HCT116 (cell line): ENCODE measurements around the gene MAPK6. TPM values are rescaled to one million over a fixed set of nuclear protein-coding genes. Genes with fewer than 3 reads are reported as not detected.

Experiments
- ATAC-seq: fragments of 200-7000 bp; cut with Tn5 transposase; 2 replicates; pipeline ENCODE4 v1.9.1; 2020; ENCODE audit warnings: mild to moderate bottlenecking, moderate library complexity
- BruUV-seq: library from RNA; stranded (reverse); fragments of 400-500 nt; replicated peaks from 2 replicates; lab custom pipeline; 2021; lab: Mats Ljungman, UMichigan
- CTCF ChIA-PET: fragments of 300-600 bp; sonication (Branson Sonifier 250); formaldehyde crosslinking; loops from one replicate; lab custom pipeline; 2021; ENCODE audit warnings: antibody characterized with exemption; lab: Charles Lee
- POLR2A ChIA-PET: fragments of 300-600, 350-600 bp; sonication (Branson Sonifier 250); formaldehyde crosslinking; loops from one replicate; lab custom pipeline; 2021; ENCODE audit warnings: antibody characterized with exemption; lab: Charles Lee
- RAD21 ChIA-PET, 2 experiments: fragments of 300-600 bp; sonication (Branson Sonifier 250); formaldehyde crosslinking; loops; one replicate each; lab custom pipeline; 2023; ENCODE audit warnings: low total read pairs in 2 of 2; ENCODE audit not compliant: uncharacterized antibody in 2 of 2, unreplicated experiment in 2 of 2, low non-redundant PET in 1 of 2; lab: Charles Lee
- DNase-seq: peaks from one replicate; pipeline ENCODE4 v3.0.0-alpha.2; 2010; ENCODE audit warnings: low read depth, low spot score
- H2AFZ ChIP-seq: fragments of 200-600 bp; shearing (Covaris generic), sonication (generic); 2 replicates; pipeline ENCODE4 v1.6.1; 2017; ENCODE audit warnings: low read depth, mixed run types, mixed read lengths, antibody characterized with exemption, low read length; ENCODE audit not compliant: poor library complexity, severe bottlenecking
- H3K27ac ChIP-seq: 2 replicates; pipeline ENCODE4 v1.5.1; 2012; ENCODE audit warnings: low read depth, low read length
- H3K27me3 ChIP-seq: fragments of 200-600 bp; sonication (generic); 2 replicates; pipeline ENCODE4 v1.6.1; 2016; ENCODE audit warnings: mixed run types, low read length, mixed read lengths; ENCODE audit not compliant: insufficient read depth
- H3K36me3 ChIP-seq, 2 experiments: fragments of 200-500 bp in 1 of 2; fragments of 200-600 bp in 1 of 2; sonication (Bioruptor generic) in 1 of 2; sonication (generic) in 1 of 2; 2 replicates each; pipeline versions ENCODE4 v1.5.1 to v1.6.1; 2014 to 2016; ENCODE audit warnings: low read length in 2 of 2, inconsistent platforms in 1 of 2, mixed read lengths in 1 of 2, mixed run types in 1 of 2; ENCODE audit not compliant: insufficient read depth in 2 of 2, control insufficient read depth in 1 of 2
- H3K4me1 ChIP-seq, 2 experiments: fragments of 200-600 bp in 1 of 2; sonication (generic) in 1 of 2; 2 replicates each; pipeline versions ENCODE4 v1.5.1 to v1.6.1; 2012 to 2017; ENCODE audit warnings: low read length in 2 of 2, inconsistent platforms in 1 of 2, mild to moderate bottlenecking in 1 of 2, mixed read lengths in 1 of 2, mixed run types in 1 of 2, moderate library complexity in 1 of 2; ENCODE audit not compliant: insufficient read depth in 2 of 2, control insufficient read depth in 1 of 2
- H3K4me2 ChIP-seq: fragments of 200-600 bp; sonication (generic); 2 replicates; pipeline ENCODE4 v1.6.1; 2017; ENCODE audit warnings: mixed run types, low read length, mixed read lengths
- H3K4me3 ChIP-seq, 2 experiments: fragments of 200-600 bp in 1 of 2; sonication (generic) in 1 of 2; replicated peaks in 1 of 2; 2 replicates each; pipeline ENCODE4 v1.5.1; 2011 to 2016; ENCODE audit warnings: low read length in 2 of 2, control low read depth in 1 of 2, low read depth in 1 of 2, mild to moderate bottlenecking in 1 of 2, mixed read lengths in 1 of 2, mixed run types in 1 of 2
- H3K79me2 ChIP-seq: fragments of 200-600 bp; sonication (generic); 2 replicates; pipeline ENCODE4 v1.6.1; 2017; ENCODE audit warnings: mild to moderate bottlenecking, mixed run types, low read length, moderate library complexity, mixed read lengths; ENCODE audit not compliant: insufficient read depth
- H3K9ac ChIP-seq: fragments of 200-600 bp; sonication (generic); 2 replicates; pipeline ENCODE4 v1.6.1; 2016; ENCODE audit warnings: low read length, mixed read lengths
- H3K9me2 ChIP-seq: fragments of 200-600 bp; sonication (generic), shearing (Covaris generic); 2 replicates; pipeline ENCODE4 v1.6.1; 2017; ENCODE audit warnings: mixed run types, mild to moderate bottlenecking, moderate library complexity; ENCODE audit not compliant: insufficient read depth
- H3K9me3 ChIP-seq, 2 experiments: fragments of 200-500 bp in 1 of 2; fragments of 200-600 bp in 1 of 2; sonication (Bioruptor generic) in 1 of 2; sonication (generic) in 1 of 2; 2 replicates each; pipeline ENCODE4 v1.6.1; 2014 to 2017; ENCODE audit warnings: low read length in 2 of 2, mixed read lengths in 2 of 2, inconsistent platforms in 1 of 2, low read depth in 1 of 2, mild to moderate bottlenecking in 1 of 2, mixed run types in 1 of 2, moderate library complexity in 1 of 2; ENCODE audit not compliant: control insufficient read depth in 1 of 2, insufficient read depth in 1 of 2
- H4K20me1 ChIP-seq: fragments of 200-600 bp; sonication (generic), shearing (Covaris generic); 2 replicates; pipeline ENCODE4 v1.6.1; 2017; ENCODE audit warnings: mixed run types, mild to moderate bottlenecking, moderate library complexity; ENCODE audit not compliant: insufficient read depth
- ATF3 ChIP-seq: IDR thresholded peaks from 2 replicates; pipeline ENCODE4 v1.6.1; 2012
- CBX3 ChIP-seq: IDR thresholded peaks from 2 replicates; pipeline ENCODE4 v1.6.1; 2012; ENCODE audit warnings: low read depth
- CEBPB ChIP-seq: IDR thresholded peaks from 2 replicates; pipeline ENCODE4 v1.6.1; 2012; ENCODE audit warnings: low read depth
- CTCF ChIP-seq, 3 experiments: fragments of 200-600 bp in 1 of 3; sonication (generic) in 1 of 3; IDR thresholded peaks in 2 of 3; conservative IDR thresholded peaks in 1 of 3; 2 replicates each; pipeline ENCODE4 v1.5.1; 2012 to 2017; ENCODE audit warnings: low read depth in 2 of 3, low read length in 2 of 3, antibody characterized with exemption in 1 of 3, borderline replicate concordance in 1 of 3, control low read depth in 1 of 3, mild to moderate bottlenecking in 1 of 3, mixed read lengths in 1 of 3, mixed run types in 1 of 3, moderate library complexity in 1 of 3; ENCODE audit not compliant: insufficient read depth in 1 of 3
- EGR1 ChIP-seq: IDR thresholded peaks from 2 replicates; pipeline ENCODE4 v1.6.1; 2012; ENCODE audit warnings: low read depth
- ELF1 ChIP-seq: IDR thresholded peaks from 2 replicates; pipeline ENCODE4 v1.6.1; 2012; ENCODE audit warnings: low read depth, borderline replicate concordance
- EZH2phosphoT487 ChIP-seq: fragments of 200-600 bp; IDR thresholded peaks from 2 replicates; pipeline ENCODE4 v1.6.1; 2018; ENCODE audit warnings: antibody characterized with exemption, borderline replicate concordance
- FOSL1 ChIP-seq: IDR thresholded peaks from 2 replicates; pipeline ENCODE4 v1.6.1; 2012; ENCODE audit warnings: low read depth
- JUND ChIP-seq: IDR thresholded peaks from 2 replicates; pipeline ENCODE4 v1.6.1; 2012
- POLR2A ChIP-seq: IDR thresholded peaks from 2 replicates; pipeline ENCODE4 v1.7.0; 2011; ENCODE audit warnings: borderline replicate concordance; ENCODE audit not compliant: insufficient read depth, insufficient read length; ENCODE audit errors: extremely low read depth
- POLR2AphosphoS5 ChIP-seq: IDR thresholded peaks from 2 replicates; pipeline ENCODE4 v1.6.1; 2011; ENCODE audit warnings: mild to moderate bottlenecking, low read depth, low read length, moderate library complexity
- RAD21 ChIP-seq: IDR thresholded peaks from 2 replicates; pipeline ENCODE4 v1.6.1; 2012; ENCODE audit warnings: low read depth, mild to moderate bottlenecking
- REST ChIP-seq: IDR thresholded peaks from 2 replicates; pipeline ENCODE4 v1.6.1; 2012; ENCODE audit warnings: low read depth
- SRF ChIP-seq: IDR thresholded peaks from 2 replicates; pipeline ENCODE4 v1.6.1; 2012; ENCODE audit warnings: low read depth
- TCF7L2 ChIP-seq: IDR thresholded peaks from 2 replicates; pipeline ENCODE4 v1.7.0; 2011; ENCODE audit warnings: borderline replicate concordance, inconsistent platforms; ENCODE audit not compliant: insufficient read depth, insufficient read length; ENCODE audit errors: extremely low read depth
- YY1 ChIP-seq: IDR thresholded peaks from 2 replicates; pipeline ENCODE4 v1.6.1; 2011; ENCODE audit warnings: low read length, low read depth, moderate library complexity, mild to moderate bottlenecking; ENCODE audit not compliant: insufficient replicate concordance; ENCODE audit errors: extremely low read depth
- ZBTB33 ChIP-seq: IDR thresholded peaks from 2 replicates; pipeline ENCODE4 v1.6.1; 2011; ENCODE audit warnings: mild to moderate bottlenecking, low read length, moderate library complexity; ENCODE audit not compliant: insufficient replicate concordance; ENCODE audit errors: extremely low read depth
- ZFX ChIP-seq: fragments of 450-650 bp; IDR thresholded peaks from 2 replicates; pipeline ENCODE4 v1.6.1; 2017
- ZNF274 ChIP-seq: fragments of 200-500 bp; sonication (Bioruptor generic); IDR thresholded peaks from 2 replicates; pipeline ENCODE4 v1.6.1; 2014; ENCODE audit warnings: mild to moderate bottlenecking, low read depth, low read length, inconsistent platforms
- intact Hi-C: fragments of 100-400 bp; cut with micrococcal nuclease; formaldehyde crosslinking; loops from 2 replicates; pipeline ENCODE4 v1.10.0; 2022
- total RNA-seq: library from RNA; stranded (reverse); gene quantifications from one replicate; pipeline ENCODE4 v1.2.1, GENCODE V29; 2021; ENCODE audit not compliant: unreplicated experiment

The MAPK6 gene
- total RNA-seq, 1 experiment from 2014 or later, result 57.4 TPM

GRCh38 chr15:52066842-52067544 is 48.0 kb downstream of the MAPK6 start:
- Histone ChIP-seq H4K20me1 (no peaks in the 10 kb centered on the region), H3K4me3 (no peak overlapping the region), H3K79me2 (no peaks in the 10 kb centered on the region), H3K36me3 (peaks cover 7 to 12% of the 10 kb centered on the region in 2 experiments; a peak in 3 of 4 replicates), H3K9me2 (no peaks in the 10 kb centered on the region), H3K4me2 (no peak overlapping the region), H3K9ac (no peak overlapping the region), H3K4me1 (no peaks in the 10 kb centered on the region), H3K27me3 (no peaks in the 10 kb centered on the region), H3K27ac (no peak overlapping the region), H3K9me3 (no peaks in the 10 kb centered on the region), H2AFZ (no peak overlapping the region)
- ATAC-seq, result no peak
- ChIA-PET RAD21 (no interaction called here), POLR2A (no interaction called here), CTCF (interaction anchor here (2.5 kb wide), 1 partner anchor 12 kb away, joined by 10 read pairs; no protein-coding TSS in a partner anchor)
- no peak for TF ChIP-seq FOSL1
- TF ChIP-seq ZBTB33, result no peak
- TF ChIP-seq EZH2phosphoT487, result no peak
- no peak for TF ChIP-seq EGR1
- no peak for TF ChIP-seq REST
- no peak for TF ChIP-seq POLR2AphosphoS5
- TF ChIP-seq RAD21, result no peak
- no peak for TF ChIP-seq POLR2A
- TF ChIP-seq ZFX, result no peak
- TF ChIP-seq CTCF (IDR thresholded peaks at IDR 0.05 in 2 of 3, conservative IDR thresholded peaks at IDR 0.05 in 1 of 3; ENCODE audit: borderline replicate concordance in 1 of 3, insufficient read depth in 1 of 3, low read depth in 2 of 3, low read length in 2 of 3), result no peak
- no peak for TF ChIP-seq YY1
- no peak for TF ChIP-seq JUND
- TF ChIP-seq ATF3, result no peak
- TF ChIP-seq ELF1, result no peak
- TF ChIP-seq CBX3, result no peak
- TF ChIP-seq SRF, result no peak
- no peak for TF ChIP-seq TCF7L2
- no peak for TF ChIP-seq CEBPB
- TF ChIP-seq ZNF274, result no peak
- intact Hi-C loops, result no loop called here
- DNase-seq, result no peak
- BruUV-seq, result no TSS peak
